Hematopoietic multipotent progenitor cell treated with erythropoietin and hydrocortisone succinate and interleukin-3 and kit ligand, for 6 days (in vitro differentiated cells): ENCODE results near the gene SAP30BP.

Source experiments
- DNase-seq: peaks from one replicate; pipeline ENCODE4 v3.0.0-alpha.2; 2015

SAP30BP gene

DNA sequence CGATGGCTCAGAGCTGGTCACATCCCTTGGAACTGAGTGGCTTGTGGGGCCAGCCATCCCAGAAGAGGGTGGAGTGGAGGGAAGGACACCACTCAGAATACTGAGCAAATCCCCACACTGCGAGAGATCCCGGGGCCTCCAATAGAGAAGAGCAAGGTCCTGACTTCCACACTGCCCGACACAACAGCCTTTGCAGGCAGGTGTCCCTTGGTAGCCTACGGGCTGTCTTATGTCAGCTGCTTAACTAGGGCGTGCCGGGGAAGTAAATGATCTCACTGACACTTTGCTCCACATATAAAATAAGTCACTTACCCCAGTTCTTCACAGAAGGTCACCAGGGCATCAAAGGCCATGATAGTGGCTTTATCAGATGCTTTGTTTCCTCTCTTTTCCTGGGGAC lies 16.3 kb upstream of the SAP30BP start:
- DNase-seq, result no peak

GRCh38 chr17:75652341-75652740 lies 14.8 kb upstream of the SAP30BP start:
- DNase-seq, result no peak

GRCh38 chr17:75652934-75653549 lies 14.1 kb upstream of the SAP30BP start:
- peak; percentile 85 for DNase-seq

DNA sequence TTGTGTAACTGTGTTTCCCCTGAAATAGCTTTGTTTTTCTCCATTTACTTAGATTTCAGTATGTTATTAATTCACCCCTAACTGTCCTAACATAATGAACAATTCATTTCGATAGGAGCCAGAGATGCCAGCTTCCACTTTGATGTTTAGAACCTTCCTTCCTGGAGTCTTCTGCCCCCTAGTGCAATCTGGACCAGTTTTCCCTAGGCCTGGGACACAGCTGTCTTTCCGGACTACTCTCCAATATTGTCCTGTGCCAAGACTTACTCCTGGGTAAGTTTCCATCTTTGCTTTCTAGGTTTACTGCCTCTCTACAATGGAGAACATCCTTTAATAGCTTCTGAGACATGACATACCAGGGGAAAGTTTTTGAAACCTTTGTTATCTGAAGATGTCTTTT lies 13.0 kb upstream of the SAP30BP start:
- DNase-seq, result no peak

DNA sequence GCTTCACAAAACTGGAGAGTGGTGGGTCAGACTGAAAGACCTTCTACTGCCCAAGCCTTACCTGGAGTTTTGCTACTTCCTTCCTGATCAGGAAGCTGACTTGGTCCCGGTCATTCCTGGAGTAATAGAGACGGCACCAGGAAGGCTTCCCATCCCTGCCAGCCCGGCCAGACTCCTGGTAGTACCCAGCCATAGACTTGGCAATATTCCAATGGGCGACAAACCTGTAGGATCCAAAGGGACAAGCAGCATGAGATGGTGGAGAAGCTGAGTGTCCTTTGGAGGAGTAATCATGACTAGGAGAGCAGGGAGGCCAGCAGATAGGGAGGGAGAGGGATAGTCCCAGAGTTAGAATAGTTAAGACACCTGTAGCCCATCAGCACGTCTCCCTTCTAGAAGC lies 8.9 kb upstream of the SAP30BP start:
- no peak for DNase-seq

GRCh38 chr17:75661531-75661930 lies 5.6 kb upstream of the SAP30BP start:
- DNase-seq, result no peak

DNA sequence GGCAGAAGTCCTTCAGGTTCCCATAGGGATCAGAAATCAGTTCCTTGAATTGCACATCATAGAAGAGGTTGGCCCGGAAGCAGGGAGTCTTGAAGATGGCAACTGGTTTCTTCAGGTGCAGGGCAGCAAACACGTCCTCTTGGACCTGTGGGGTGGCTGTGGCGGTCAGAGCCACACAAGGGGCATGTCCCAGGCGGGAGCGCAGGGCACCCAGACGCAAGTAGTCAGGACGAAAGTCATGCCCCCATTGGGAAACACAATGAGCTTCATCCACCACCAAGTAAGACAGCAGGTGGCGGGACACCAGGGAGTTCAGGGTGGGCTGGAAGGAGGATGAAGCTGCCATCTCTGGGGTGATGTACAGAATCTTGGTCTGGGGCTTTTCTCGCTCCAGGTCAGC lies 4.6 kb upstream of the SAP30BP start:
- DNase-seq, result no peak

- no peak for DNase-seq
Observed at GRCh38 chr17:75664099-75664549, 3.0 kb upstream of the SAP30BP start.

GRCh38 chr17:75665981-75666380 lies 1.2 kb upstream of the SAP30BP start:
- DNase-seq, result no peak

- no peak for DNase-seq
Observed at GRCh38 chr17:75667825-75668224, 687 bp downstream of the SAP30BP start.

DNA sequence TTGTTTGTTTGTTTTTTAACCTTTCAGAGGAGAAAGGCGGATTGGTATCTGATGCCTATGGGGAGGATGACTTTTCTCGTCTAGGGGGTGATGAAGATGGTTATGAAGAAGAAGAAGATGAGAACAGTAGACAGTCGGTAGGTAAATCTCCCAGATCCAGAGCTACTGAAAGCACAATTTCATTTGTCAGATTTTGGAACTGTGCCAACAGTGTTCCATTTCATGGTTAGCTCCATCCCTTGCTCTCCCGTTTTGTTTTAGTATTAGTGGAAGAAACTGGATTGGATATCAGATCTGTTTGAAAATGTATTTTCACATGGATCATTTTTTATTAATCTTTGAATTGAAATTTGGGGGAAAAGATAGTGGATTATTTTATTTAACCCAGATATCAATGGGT lies 1.4 kb downstream of the SAP30BP start:
- DNase-seq, result no peak

- no peak for DNase-seq
Observed at GRCh38 chr17:75670868-75671267, 3.7 kb downstream of the SAP30BP start.

DNA sequence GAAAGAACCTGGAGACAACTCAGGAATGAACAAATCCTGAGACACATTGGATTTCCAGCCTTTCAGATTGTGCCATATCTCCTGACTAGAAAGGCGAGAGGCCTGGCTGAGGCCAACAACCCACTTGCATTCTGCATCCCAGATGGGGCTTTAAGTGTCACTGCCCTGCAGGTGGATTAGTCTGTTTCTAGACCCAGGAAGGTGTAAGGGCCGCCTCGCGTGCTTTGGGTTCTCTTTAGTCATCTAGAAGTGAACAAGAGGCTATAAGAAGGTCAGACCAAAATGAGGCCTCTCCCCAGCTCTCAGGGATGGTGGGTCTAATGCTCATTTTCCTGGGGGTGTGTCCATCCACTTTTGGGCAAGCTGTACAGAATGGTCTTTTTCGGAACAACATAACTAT lies 4.9 kb downstream of the SAP30BP start:
- DNase-seq, result no peak

- DNase-seq, result no peak
Observed at GRCh38 chr17:75673487-75673886, 6.3 kb downstream of the SAP30BP start.

- DNase-seq, result no peak
Observed at GRCh38 chr17:75676461-75676860, 9.3 kb downstream of the SAP30BP start.

- DNase-seq, result no peak
Observed at GRCh38 chr17:75679706-75680211, 12.6 kb downstream of the SAP30BP start.

DNA sequence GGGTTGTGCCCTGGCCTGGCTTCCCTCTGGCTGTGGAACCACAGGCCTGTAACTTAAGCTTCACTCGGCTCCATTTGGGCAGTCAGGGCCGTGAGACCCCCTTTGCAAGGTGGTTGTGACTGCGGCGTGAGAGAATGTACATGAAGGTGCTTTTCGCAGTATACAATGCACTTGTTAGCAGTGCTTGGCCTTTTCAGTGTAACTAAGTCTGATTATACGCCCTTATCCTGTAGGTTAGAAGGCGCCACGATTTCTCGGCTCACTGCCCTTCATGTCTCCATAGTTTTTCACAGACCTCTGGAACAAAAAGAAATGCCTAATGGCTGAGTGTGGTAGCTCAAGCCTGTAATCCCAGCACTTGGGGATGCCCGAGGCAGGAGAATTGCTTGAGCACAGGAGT lies 13.3 kb downstream of the SAP30BP start:
- DNase-seq, result no peak

DNA sequence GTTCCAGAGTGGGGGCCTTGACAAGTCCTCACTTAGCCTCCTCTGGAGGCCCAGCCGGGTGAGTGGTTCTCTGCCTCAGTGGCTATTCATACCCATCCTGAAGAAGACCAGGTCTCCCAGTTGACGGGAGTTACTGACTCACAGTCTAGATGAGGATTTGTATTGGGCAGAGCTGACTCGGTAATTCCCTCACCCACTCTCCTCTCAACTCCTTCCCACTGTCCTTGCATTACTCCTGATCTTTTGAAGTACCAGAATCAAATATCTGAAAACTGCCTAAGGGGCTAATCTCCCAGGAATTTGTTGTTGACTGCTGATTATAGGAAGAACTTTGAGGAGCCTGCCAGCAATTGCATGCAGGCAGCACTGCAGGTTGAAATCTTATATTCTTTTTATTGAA lies 14.2 kb downstream of the SAP30BP start:
- no peak for DNase-seq

DNA sequence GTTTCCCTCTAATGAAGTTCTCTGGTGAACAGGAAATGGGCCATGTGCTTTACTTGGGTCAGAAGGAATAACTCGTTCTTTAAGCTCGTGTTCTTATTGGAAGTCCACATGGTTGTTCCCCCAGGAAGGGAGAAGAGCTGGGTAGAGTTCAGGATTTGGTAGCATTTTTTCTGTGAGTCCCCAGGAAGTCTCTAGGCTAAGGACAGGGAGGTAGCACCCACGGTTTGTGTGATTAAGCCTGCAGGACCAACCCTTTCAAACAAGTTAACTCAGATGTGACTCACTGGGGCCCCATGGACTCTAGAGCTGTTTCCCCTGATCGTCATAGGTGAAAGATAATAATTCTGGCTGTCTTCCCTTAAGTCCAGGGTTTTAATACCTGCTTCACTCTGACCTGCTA lies 16.4 kb downstream of the SAP30BP start:
- no peak for DNase-seq

- DNase-seq, result no peak
Observed at GRCh38 chr17:75684249-75684648, 17.1 kb downstream of the SAP30BP start.

GRCh38 chr17:75684924-75685323 lies 17.8 kb downstream of the SAP30BP start:
- no peak for DNase-seq

- DNase-seq, result no peak
Observed at GRCh38 chr17:75685499-75685898, 18.4 kb downstream of the SAP30BP start.

DNA sequence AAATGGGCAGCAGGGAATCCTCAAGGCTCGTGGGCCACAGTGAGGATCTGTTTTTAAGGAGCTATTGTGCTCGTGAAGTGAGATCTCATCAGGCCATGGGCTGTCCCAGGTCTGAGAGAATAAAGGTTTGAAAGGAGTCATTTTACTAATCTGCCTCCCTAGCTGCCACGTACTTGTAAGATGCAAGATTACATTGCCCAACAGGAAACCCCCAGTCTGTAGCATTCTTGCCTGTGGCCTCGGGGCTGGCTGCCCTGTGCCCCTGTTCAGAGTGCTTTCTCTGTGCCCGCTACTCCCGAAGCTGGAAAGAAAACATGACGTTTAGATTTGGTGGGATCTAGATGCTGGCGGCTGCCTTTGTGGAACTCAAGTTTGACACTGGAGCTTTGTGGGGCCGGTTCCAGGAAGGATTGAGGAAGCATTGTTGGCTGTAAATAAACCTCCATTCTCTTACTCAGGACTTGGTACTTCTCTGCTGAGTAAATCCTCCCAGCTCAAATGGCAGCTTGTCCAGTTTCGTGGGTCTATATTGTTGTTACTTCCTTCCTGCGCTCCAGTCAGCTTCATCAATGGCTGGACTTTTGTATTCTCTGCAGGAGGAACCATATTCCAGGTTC lies 21.2 kb downstream of the SAP30BP start:
- peak; percentile 68 for DNase-seq

DNA sequence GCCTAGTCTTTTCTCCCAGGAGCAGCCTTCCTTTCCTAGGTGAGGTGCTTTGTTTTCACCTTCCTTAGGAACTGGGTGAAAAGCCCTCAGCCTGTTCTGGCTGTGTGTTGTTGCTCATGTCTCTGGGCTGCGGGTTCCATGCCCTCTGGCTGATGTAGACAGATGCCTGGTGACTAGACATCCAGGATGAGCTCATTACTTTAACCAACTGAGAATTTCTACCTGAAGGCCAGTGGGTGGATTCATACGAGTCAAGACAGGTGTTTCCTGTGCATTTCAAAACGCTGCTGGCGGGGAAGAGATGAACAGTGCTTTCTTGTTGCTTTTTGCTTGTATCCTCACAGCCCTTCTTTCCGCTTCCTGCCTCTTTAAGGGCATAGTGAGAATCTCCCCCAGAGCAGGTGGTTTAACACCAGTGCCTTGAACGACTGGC lies 22.3 kb downstream of the SAP30BP start:
- DNase-seq, result no peak

DNA sequence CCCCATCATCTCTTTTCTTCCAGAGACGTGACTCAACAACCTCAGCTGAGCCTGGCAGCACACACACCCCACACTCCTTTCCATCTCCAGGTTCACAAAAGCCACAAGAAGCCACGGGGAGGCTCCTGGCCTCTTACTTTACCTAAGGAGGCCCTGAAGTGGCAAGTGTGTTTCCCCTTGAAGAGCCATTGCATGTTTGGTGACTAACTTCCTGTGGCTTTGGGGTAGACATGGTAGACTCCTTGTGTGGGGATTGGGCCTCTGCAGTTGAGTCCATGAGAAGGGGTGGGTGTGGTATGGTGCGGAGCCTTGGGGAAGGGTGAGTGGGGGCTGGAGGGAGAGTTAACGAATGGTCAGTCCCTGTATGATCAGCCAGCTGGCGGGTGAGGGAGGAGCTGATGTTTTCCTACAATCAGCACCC lies 24.2 kb downstream of the SAP30BP start:
- DNase-seq, result no peak
